PFSK-1 (cell line): ENCODE data around the gene RGS16.

Source experiments
- POLR2AphosphoS5 ChIP-seq: IDR thresholded peaks from 2 replicates; pipeline ENCODE4 v1.6.1; 2012; ENCODE audit warnings: low read depth, mild to moderate bottlenecking, control low read depth, low read length, moderate library complexity
- TAF1 ChIP-seq: IDR thresholded peaks from 2 replicates; pipeline ENCODE4 v1.6.1; 2012; ENCODE audit warnings: low read length, control low read depth, borderline replicate concordance; ENCODE audit not compliant: insufficient read depth

GRCh38 chr1:182642461-182642860 is 38.3 kb upstream of the RGS16 start:
- TF ChIP-seq POLR2AphosphoS5: no peak
- TF ChIP-seq TAF1: no peak
